HG02852 (cell line): ENCODE results near the gene TAS2R41.

ENCODE experiments used
- ATAC-seq: cut with Tn5 transposase; IDR thresholded peaks from one replicate; pipeline ENCODE4 v1.9.1; 2021; ENCODE audit warnings: mild to moderate bottlenecking, moderate library complexity; ENCODE audit not compliant: unreplicated experiment

The TAS2R41 gene

DNA sequence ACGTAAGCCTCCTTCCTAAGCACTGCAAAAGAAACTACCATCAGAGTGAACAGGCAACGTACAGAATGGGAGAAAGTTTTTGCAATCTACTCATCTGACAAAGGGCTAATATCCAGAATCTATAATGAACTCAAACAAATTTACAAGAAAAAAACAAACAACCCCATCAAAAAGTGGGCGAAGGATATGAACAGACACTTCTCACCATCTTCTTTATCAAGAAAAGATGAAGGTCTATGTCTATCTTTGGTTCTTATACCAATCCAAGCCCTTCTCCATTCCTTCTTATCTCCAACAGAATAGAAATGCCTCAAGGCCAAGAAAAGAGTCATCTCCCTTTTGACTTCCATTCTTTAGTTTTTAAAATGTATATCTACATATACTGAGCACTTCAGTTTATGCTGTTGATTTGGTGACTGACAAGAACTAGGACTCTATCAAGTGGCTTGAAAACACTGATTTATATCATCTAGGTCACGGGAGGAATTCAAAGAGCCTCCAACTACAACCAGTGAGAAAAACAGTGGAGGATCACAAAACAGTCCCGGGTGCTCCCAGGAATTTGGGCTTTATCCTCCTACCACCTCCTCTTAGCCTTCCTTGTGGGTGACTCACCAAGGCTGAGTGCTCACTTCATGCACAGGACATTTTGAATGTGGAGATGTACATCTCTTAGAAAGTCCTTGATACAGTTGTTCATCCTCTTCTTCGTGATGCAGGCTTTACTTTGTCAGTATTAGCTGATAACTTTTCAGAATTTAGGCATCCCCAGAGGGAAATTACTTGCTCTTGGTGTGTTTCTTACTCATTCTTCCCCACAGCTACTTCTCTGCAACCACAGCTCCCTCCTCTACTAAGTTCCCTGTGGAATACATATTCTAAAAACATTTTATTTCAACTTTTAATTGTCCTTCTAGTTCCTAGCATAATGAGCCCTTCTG is 15.4 kb downstream of the TAS2R41 start:
- peak; percentile 11 for ATAC-seq

DNA sequence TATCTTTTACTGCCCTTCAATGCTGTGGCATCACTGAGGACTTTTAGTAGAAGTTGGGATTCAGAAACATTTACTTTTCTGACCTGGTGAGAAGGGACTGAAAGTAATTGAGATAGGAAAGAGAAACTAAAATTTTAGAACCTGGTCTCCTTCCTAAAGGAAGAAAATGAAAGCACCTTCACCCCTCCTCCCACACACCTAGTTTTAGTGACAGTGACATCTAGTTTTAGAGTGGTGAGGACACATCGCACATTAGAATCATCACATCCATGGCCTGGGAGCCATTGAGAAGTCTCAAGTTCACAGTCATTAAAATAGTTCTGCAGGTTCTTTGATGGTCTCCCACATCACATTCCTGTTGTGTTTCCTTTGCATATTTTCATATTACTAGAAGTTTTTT is 16.1 kb downstream of the TAS2R41 start:
- peak; percentile 64 for ATAC-seq

DNA sequence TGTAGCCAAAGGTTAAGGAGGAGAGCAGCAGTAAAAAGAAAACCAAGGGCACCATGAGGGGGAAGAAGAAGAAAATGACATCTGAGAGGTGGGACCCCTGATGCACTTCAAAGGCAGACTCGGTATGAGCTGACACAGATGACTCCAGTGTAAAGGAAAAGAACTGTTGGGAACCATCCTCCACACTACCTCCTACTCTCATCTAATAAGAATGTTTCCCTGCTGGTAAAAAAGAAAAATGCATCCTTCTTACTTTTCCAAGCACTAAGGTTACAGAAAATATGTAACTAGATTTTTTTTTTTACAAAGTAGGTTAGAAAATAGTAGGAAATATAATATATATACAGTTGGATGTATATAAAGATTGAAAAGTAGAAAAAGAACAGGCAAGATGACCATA is 16.9 kb downstream of the TAS2R41 start:
- no peak for ATAC-seq

DNA sequence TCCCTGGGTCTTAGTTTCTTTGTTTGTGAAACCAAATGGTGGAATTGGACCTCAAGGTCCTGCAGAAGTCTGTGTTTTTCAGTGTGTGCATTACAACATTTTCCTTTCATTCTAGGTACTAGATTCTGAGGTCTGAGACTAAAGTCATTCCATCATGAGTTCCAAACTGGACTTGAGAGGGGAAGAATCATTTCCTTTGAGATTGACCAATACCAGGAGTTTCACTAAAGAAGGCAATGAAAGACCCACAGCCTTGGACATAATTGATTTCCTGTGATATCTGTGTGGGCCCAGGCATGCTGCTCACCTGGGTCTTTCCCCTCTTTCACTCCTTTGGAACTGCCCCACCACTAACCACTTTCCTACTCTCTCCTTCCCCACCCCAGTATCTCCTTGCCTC is 18.2 kb downstream of the TAS2R41 start:
- no peak for ATAC-seq

GRCh38 chr7:143496263-143496662 is 18.6 kb downstream of the TAS2R41 start:
- no peak for ATAC-seq

DNA sequence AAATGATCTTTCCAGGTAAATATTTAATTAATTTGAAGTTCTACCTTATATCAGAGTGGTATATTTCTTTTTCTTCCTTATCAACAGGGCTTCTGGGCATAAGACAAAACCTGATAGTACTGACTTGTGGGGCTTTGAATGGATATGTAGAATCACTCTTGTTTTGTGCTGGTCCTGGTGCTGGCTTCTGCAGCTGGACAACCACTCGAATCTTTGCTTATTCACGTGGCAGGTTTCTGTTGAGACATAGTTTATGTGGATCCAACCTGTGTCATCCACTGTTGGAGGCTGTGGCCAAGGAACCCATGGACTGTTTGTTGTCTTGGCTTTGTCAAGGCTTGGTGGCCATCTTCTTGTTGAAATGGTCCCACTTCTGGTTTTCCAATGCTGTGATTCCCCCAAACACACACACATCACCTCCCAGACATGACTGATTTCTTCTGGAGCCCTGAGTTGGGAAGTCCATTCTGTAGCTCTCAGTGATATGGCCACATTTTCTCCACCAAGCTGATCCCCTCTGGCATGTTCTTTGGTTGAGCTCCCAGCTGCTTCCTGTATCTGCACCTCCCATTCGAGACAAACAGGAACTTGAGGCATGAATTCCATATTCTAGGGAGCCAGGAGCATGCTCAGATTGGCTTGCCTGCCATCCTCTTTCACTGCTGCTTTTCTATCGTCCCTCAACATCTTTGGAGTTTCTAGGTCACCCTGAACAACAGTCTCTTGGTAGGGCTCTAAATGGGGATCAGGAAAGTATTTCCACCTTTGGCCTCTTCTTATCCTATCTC is 19.5 kb downstream of the TAS2R41 start:
- no peak for ATAC-seq

- no peak for ATAC-seq
Measured at GRCh38 chr7:143499246-143499645, 21.6 kb downstream of the TAS2R41 start.

- no peak for ATAC-seq
Measured at GRCh38 chr7:143499743-143500348, 22.2 kb downstream of the TAS2R41 start.

DNA sequence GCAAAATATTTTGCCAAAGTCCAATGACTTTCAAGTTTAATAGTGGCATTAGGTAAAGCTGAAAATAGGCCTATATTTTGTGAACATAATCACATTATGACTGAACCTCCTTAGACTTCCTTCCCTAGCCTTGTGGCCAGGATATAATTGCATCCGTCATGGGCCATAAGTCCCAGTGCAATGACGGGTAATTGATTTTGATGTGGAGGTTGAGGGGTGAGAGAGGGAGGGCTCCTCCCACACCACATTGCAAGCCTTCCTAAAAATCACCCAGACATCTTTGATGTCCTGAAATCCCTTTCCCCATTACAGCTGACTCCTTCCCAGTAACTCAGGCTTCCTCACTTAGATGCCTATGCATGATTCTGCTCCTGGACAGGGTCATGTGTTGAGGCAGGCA is 25.6 kb downstream of the TAS2R41 start:
- no peak for ATAC-seq

DNA sequence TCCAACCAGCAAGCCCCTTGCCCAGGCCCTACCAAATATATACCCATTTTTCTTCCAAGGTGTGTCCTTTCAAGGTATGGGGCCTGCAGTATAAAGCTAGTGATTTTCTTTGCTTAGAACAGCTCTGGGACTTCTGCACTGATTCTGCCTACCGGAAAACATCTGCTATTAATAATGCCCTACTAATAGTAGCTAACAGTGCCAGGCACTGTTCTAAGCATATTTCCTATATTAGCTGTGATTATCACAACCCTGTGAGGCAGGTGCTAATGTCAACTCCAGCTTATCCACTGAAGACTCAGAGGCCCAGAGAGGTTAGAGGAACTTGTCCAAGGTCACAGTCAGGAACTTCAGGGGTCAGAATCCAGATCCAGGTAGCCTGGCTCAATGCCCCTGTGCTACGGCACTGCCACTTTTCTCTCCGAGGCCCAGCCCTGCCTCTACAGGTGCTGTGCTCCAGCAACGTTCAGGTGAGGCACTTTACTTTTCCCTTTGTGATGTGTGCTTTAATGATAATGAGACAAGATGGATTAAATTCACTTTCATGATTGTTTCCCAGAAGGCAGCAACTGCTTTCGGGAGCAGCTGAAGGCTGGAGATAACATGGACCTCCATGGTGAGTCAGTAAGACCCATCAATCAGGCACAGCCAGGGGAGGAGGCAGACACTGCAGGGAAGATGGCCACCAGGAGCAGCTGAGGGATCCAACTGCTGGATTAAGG is 26.7 kb downstream of the TAS2R41 start:
- no peak for ATAC-seq

DNA sequence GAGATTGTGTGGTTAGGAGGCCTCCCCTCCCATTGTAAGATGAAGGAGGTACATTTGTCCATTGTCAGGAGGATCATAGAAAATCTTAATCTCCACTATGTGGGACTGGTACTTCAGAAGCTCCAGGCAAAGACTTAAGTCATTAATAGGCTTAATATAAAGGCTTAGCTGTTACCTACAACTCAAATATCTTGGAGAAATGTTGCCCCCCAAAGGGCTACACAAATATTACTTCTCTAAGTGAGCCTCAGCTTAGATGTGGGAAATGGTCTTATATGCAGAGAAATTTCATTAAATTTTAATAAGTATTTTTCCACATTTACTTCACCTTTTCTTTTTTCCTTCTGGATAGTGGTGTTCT is 27.2 kb downstream of the TAS2R41 start:
- no peak for ATAC-seq

DNA sequence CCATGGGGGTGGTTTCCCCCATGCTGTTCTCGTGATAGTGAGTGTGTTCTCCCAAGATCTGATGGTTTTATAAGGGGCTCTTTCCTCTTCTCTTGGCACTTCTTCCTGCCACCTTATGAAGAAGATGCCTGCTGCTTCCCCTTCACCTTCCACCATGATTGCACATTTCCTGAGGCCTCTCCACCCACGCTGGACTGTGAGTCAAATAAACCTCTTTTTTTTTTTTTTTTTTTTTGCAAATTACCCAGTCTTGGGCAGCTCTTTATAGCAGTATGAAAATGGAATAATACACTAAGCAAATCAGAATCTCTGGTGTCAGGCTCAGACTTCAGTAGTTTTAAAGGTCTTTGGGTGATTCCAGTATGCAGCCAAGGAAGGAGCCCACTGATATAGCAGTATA is 28.2 kb downstream of the TAS2R41 start:
- ATAC-seq: no peak

DNA sequence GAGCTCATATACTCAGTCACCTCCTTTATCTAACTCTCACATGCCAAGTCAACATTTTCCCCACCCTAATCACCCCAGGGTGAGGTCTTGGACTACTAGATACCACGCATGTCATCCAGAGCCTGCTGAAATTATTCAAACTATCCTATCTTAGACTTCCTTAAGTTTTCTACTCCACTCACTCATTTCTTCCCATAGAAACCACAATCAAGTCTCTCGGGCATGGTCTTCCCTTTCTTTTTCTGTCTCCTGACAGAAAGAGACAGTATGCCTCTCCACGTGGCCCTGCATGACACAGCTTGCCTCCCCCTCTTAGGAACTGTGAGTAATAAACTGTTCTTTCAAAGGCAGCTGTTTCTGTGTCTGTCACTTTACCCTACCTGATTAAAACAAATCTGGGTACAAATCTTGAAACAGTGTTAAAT is 29.4 kb downstream of the TAS2R41 start:
- ATAC-seq: no peak

DNA sequence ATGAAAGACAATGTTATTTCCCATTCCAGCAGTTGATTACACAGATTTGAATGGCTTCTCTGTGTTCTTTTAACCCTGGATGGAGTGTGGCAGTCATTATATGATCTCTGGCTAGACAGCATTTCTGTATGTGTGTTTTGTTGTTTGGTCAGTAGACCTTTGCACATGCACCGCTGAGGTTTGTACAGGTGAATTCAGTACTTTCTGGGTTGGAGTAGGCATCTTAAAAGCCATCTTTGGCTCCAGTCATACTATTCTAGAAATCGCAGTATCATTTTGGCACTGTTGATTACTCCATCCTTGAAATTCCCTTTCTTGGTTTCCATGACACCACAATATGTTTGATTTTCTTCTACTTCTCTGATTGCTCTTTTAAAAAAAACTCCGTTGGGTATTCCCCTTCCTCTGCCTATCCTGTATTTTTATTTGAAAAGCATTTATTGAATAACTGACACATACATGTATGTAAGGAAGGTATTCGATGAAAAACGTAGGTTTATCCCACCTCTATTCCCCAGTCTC is 29.9 kb downstream of the TAS2R41 start:
- ATAC-seq: no peak

DNA sequence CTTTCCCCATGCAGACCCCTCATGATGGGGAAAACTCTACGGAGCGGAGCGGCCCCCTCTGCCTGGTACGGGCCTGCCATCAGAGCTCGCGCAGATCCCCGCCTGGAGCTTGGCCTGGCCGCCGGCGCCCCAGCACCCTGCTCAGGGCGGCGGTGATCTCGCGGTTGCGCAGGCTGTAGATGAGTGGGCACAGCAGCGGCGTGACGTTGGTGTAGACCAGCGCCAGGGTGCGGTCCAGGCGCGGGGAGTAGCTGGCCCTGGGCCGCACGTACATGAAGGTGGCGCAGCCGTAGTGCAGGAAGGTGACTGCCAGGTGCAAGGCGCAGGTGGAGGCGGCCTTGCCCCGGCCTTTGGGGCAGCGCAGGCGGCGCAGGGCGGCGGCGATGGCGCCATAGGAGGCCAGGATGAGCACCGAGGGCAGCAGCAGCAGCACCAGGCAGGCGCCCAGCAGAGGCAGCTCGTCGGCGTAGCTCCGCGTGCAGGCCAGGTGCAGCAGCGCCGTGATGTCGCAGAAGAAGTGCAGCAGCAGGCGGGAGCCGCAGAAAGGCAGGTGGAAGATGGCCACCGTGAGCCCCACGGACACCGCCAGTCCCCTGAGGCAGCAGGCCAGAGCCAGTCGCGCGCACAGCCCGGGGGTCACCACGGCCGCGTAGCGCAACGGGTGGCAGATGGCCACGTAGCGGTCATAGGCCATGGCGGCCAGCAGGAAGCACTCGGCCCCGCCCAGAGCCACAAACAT is 33.4 kb downstream of the TAS2R41 start:
- no peak for ATAC-seq

DNA sequence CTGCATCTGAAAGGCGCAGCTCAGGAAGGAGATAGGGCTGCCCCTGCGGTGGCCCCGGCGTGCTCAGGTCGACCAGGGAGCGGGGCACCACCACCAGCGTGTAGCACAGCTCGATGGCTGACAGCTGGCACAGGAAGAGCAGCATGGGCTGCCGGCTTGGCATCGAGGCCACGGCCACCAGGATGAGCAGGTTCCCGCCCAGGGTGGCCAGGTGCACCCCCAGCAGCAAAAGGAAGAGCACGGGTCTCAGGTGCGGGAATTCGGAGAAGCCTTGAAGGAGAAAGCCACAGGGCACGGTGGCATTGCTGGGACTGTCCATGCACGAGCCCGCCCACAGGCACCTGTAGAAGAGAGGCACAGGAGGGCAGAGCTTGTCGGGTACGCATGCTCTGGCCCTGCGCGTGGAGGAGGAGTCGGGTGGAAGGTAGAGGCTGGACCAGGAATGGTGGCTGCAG is 33.9 kb downstream of the TAS2R41 start:
- no peak for ATAC-seq

- ATAC-seq: no peak
Measured at GRCh38 chr7:143512488-143513340, 35.0 kb downstream of the TAS2R41 start.

GRCh38 chr7:143514487-143514886 is 36.8 kb downstream of the TAS2R41 start:
- ATAC-seq: no peak
